H1 (cell line): ENCODE results near the gene SHISAL2B. TPM values are rescaled to one million over a fixed set of nuclear protein-coding genes. Genes with fewer than 3 reads are reported as not detected.

Experiments
- CTCF ChIA-PET: fragments of 300-600 bp; sonication (Branson Sonifier 250); formaldehyde crosslinking; loops from one replicate; lab custom pipeline; 2021; ENCODE audit not compliant: partially characterized antibody; lab: Charles Lee
- POLR2A ChIA-PET: fragments of 300-600 bp; sonication (Branson Sonifier 250); formaldehyde crosslinking; loops from one replicate; lab custom pipeline; 2021; ENCODE audit warnings: inconsistent platforms; ENCODE audit not compliant: partially characterized antibody; lab: Charles Lee
- DNase-seq, 2 experiments: peaks; one replicate each; pipeline versions ENCODE4 v3.0.0 to v3.0.0-alpha.2; 2010 to 2022; ENCODE audit warnings: low spot score in 2 of 2, low read depth in 1 of 2, mixed read lengths in 1 of 2
- FAIRE-seq: peaks from 2 replicates; lab custom pipeline; 2011; peaks lifted over from hg19 to GRCh38; lab: Jason Lieb, UNC
- H2AFZ ChIP-seq: 2 replicates; pipeline ENCODE4 v1.8.1; 2012; ENCODE audit warnings: low read length, inconsistent platforms
- H2AK5ac ChIP-seq: 2 replicates; pipeline ENCODE4 v1.6.1; 2013; ENCODE audit warnings: low read depth, low read length
- H2BK120ac ChIP-seq: replicated peaks from 2 replicates; pipeline ENCODE3; 2013; ENCODE audit warnings: low read depth, low read length, inconsistent platforms
- H2BK12ac ChIP-seq: 2 replicates; pipeline ENCODE4 v1.6.1; 2013; ENCODE audit warnings: low read depth, low read length
- H2BK15ac ChIP-seq: 2 replicates; pipeline ENCODE4 v1.6.1; 2013; ENCODE audit warnings: low read length
- H2BK20ac ChIP-seq: 2 replicates; pipeline ENCODE4 v1.6.1; 2013; ENCODE audit warnings: low read length
- H2BK5ac ChIP-seq: 2 replicates; pipeline ENCODE4 v1.6.1; 2013; ENCODE audit warnings: low read depth, low read length
- H3K14ac ChIP-seq: 2 replicates; pipeline ENCODE4 v1.6.1; 2013; ENCODE audit warnings: inconsistent platforms; ENCODE audit not compliant: insufficient read length
- H3K18ac ChIP-seq: 2 replicates; pipeline ENCODE4 v1.6.1; 2013; ENCODE audit warnings: low read length; ENCODE audit errors: extremely low read depth
- H3K23ac ChIP-seq: 2 replicates; pipeline ENCODE4 v1.6.1; 2013; ENCODE audit warnings: inconsistent platforms; ENCODE audit not compliant: insufficient read length
- H3K23me2 ChIP-seq: 2 replicates; pipeline ENCODE4 v1.6.1; 2013; ENCODE audit warnings: low read depth, low read length
- H3K27ac ChIP-seq: 2 replicates; pipeline ENCODE4 v1.6.1; 2011; ENCODE audit warnings: low read depth, low read length, inconsistent platforms
- H3K27me3 ChIP-seq, 4 experiments: replicated peaks in 1 of 4; 1 replicate in 1 of 4; 2 replicates in 3 of 4; pipeline versions ENCODE4 v1.6.1 to v1.8.1; 2011 to 2013; ENCODE audit warnings: low read length in 3 of 4, mild to moderate bottlenecking in 3 of 4, inconsistent platforms in 2 of 4, mixed read lengths in 2 of 4, moderate library complexity in 1 of 4; ENCODE audit not compliant: control insufficient read depth in 3 of 4, insufficient read depth in 3 of 4; ENCODE audit errors: extremely low read depth in 1 of 4
- H3K36me3 ChIP-seq, 4 experiments: 2 replicates each; pipeline versions ENCODE4 v1.6.1 to v1.8.1; 2011 to 2013; ENCODE audit warnings: mild to moderate bottlenecking in 4 of 4, low read length in 3 of 4, moderate library complexity in 2 of 4, control low read depth in 1 of 4, inconsistent platforms in 1 of 4; ENCODE audit not compliant: insufficient read depth in 4 of 4, control insufficient read depth in 2 of 4
- H3K4ac ChIP-seq: replicated peaks from 2 replicates; pipeline ENCODE3; 2013; ENCODE audit warnings: low read length, low read depth, mixed read lengths, inconsistent platforms; ENCODE audit not compliant: insufficient read length
- H3K4me1 ChIP-seq, 4 experiments: replicated peaks in 1 of 4; 1 replicate in 1 of 4; 2 replicates in 3 of 4; pipeline versions ENCODE4 v1.6.1 to v1.8.1; 2011 to 2013; ENCODE audit warnings: low read length in 3 of 4, inconsistent platforms in 2 of 4, mixed read lengths in 1 of 4; ENCODE audit not compliant: insufficient read depth in 4 of 4, control insufficient read depth in 3 of 4
- H3K4me2 ChIP-seq, 2 experiments: 2 replicates each; pipeline versions ENCODE4 v1.6.1 to v1.8.1; 2011 to 2013; ENCODE audit warnings: low read depth in 2 of 2, low read length in 2 of 2, control low read depth in 1 of 2, inconsistent platforms in 1 of 2, mild to moderate bottlenecking in 1 of 2; ENCODE audit not compliant: insufficient read depth in 1 of 2
- H3K4me3 ChIP-seq, 4 experiments: fragments of 200-600, 300-600 bp in 1 of 4; sonication (generic), shearing (Covaris generic), sonication (Bioruptor Twin) in 1 of 4; 2 replicates each; pipeline versions ENCODE4 v1.5.1 to v1.8.1; 2011 to 2016; ENCODE audit warnings: low read length in 4 of 4, low read depth in 3 of 4, control low read depth in 2 of 4, inconsistent platforms in 2 of 4, mild to moderate bottlenecking in 2 of 4, mixed read lengths in 1 of 4, moderate library complexity in 1 of 4; ENCODE audit not compliant: insufficient read depth in 2 of 4; ENCODE audit errors: extremely low read depth in 1 of 4
- H3K56ac ChIP-seq: replicated peaks from 2 replicates; pipeline ENCODE3; 2013; ENCODE audit warnings: low read depth, mild to moderate bottlenecking, mixed read lengths, low read length, inconsistent platforms; ENCODE audit not compliant: insufficient read length
- H3K79me1 ChIP-seq: 2 replicates; pipeline ENCODE4 v1.6.1; 2013; ENCODE audit warnings: low read depth, low read length, control low read depth
- H3K79me2 ChIP-seq, 2 experiments: 2 replicates each; pipeline versions ENCODE4 v1.6.1 to v1.8.1; 2012 to 2013; ENCODE audit warnings: low read length in 2 of 2, mild to moderate bottlenecking in 2 of 2, inconsistent platforms in 1 of 2; ENCODE audit not compliant: insufficient read depth in 2 of 2, control insufficient read depth in 1 of 2
- H3K9ac ChIP-seq, 4 experiments: replicated peaks in 1 of 4; 1 replicate in 1 of 4; 2 replicates in 3 of 4; pipeline versions ENCODE4 v1.6.1 to v1.8.1; 2011 to 2013; ENCODE audit warnings: low read depth in 3 of 4, low read length in 3 of 4, control low read depth in 2 of 4, mild to moderate bottlenecking in 2 of 4, moderate library complexity in 2 of 4, inconsistent platforms in 1 of 4; ENCODE audit errors: extremely low read depth in 1 of 4
- H3K9me3 ChIP-seq, 2 experiments: 2 replicates each; pipeline versions ENCODE4 v1.6.1 to v1.8.1; 2012 to 2013; ENCODE audit warnings: mild to moderate bottlenecking in 2 of 2, moderate library complexity in 2 of 2, control low read depth in 1 of 2, inconsistent platforms in 1 of 2, low read depth in 1 of 2, low read length in 1 of 2, mixed read lengths in 1 of 2; ENCODE audit not compliant: insufficient read depth in 2 of 2
- H4K20me1 ChIP-seq, 2 experiments: replicated peaks in 1 of 2; 2 replicates each; pipeline versions ENCODE3 to v1.8.1; 2011 to 2013; ENCODE audit warnings: inconsistent platforms in 2 of 2, low read length in 2 of 2, mild to moderate bottlenecking in 1 of 2; ENCODE audit not compliant: insufficient read depth in 2 of 2, control insufficient read depth in 1 of 2
- H4K5ac ChIP-seq: 2 replicates; pipeline ENCODE4 v1.6.1; 2013; ENCODE audit warnings: low read length, low read depth, mixed read lengths, inconsistent platforms; ENCODE audit not compliant: insufficient read length
- H4K8ac ChIP-seq: 2 replicates; pipeline ENCODE4 v1.8.0; 2013; ENCODE audit warnings: mild to moderate bottlenecking, moderate library complexity, low read length, inconsistent platforms; ENCODE audit not compliant: insufficient read depth; ENCODE audit errors: extremely low read depth
- H4K91ac ChIP-seq: replicated peaks from 2 replicates; pipeline ENCODE3; 2013; ENCODE audit warnings: low read length, mixed read lengths, inconsistent platforms; ENCODE audit not compliant: insufficient read length
- BRCA1 ChIP-seq: IDR thresholded peaks from 2 replicates; pipeline ENCODE4 v1.6.1; 2012; ENCODE audit warnings: low read depth, low read length, improper control_type of control experiment
- CBX5 ChIP-seq: fragments of 300-800, 300-1000 bp; sonication (generic); IDR thresholded peaks from 2 replicates; pipeline ENCODE4 v1.7.1; 2016; ENCODE audit warnings: antibody characterized with exemption, low read length, low read depth
- JUN ChIP-seq: IDR thresholded peaks from 2 replicates; pipeline ENCODE4 v1.6.1; 2011; ENCODE audit warnings: low read depth, mild to moderate bottlenecking, improper control_type of control experiment, low read length
- KDM4A ChIP-seq: IDR thresholded peaks from one replicate; pipeline ENCODE4 v1.7.1; 2012; ENCODE audit warnings: low read depth, mild to moderate bottlenecking, moderate library complexity, low read length, inconsistent platforms; ENCODE audit not compliant: severe bottlenecking
- POU5F1 ChIP-seq: IDR thresholded peaks from 2 replicates; pipeline ENCODE4 v1.6.1; 2011; ENCODE audit warnings: low read depth, mild to moderate bottlenecking, low read length, moderate library complexity
- RAD21 ChIP-seq, 2 experiments: IDR thresholded peaks in 1 of 2; conservative IDR thresholded peaks in 1 of 2; 2 replicates each; pipeline ENCODE4 v1.6.1; 2011; ENCODE audit warnings: low read depth in 2 of 2, low read length in 2 of 2, improper control_type of control experiment in 1 of 2, inconsistent platforms in 1 of 2, mild to moderate bottlenecking in 1 of 2, moderate library complexity in 1 of 2
- RBBP5 ChIP-seq: IDR thresholded peaks from 2 replicates; pipeline ENCODE4 v1.7.1; 2012; ENCODE audit warnings: low read depth, mild to moderate bottlenecking, inconsistent platforms, low read length, moderate library complexity, borderline replicate concordance
- RFX5 ChIP-seq: IDR thresholded peaks from 2 replicates; pipeline ENCODE4 v1.6.1; 2011; ENCODE audit warnings: low read depth, low read length, improper control_type of control experiment, borderline replicate concordance
- RNF2 ChIP-seq: fragments of 200-900, 300-1000 bp; sonication (generic); IDR thresholded peaks from 2 replicates; pipeline ENCODE4 v1.7.1; 2016; ENCODE audit warnings: borderline replicate concordance, low read depth, mild to moderate bottlenecking, antibody characterized with exemption, low read length; ENCODE audit not compliant: poor library complexity, severe bottlenecking; ENCODE audit errors: missing control alignments
- SRF ChIP-seq: IDR thresholded peaks from 2 replicates; pipeline ENCODE4 v1.6.1; 2011; ENCODE audit warnings: mild to moderate bottlenecking, low read depth, low read length, moderate library complexity
- WGBS, 2 experiments: shearing (Covaris generic) in 1 of 2; methylation state at CpG; one replicate each; pipeline versions ENCODE4 v1.1.6 to v1.1.7; 2013 to 2015; ENCODE audit warnings: low lambda C conversion rate in 2 of 2, mixed read lengths in 2 of 2, inconsistent platforms in 1 of 2, low coverage in 1 of 2, missing lambda C conversion rate in 1 of 2; ENCODE audit not compliant: insufficient replicate concordance in 2 of 2, insufficient coverage in 1 of 2, insufficient read length in 1 of 2; ENCODE audit errors: extremely low coverage in 1 of 2, missing lambda C conversion rate in 1 of 2; 5-methylcytosine and 5-hydroxymethylcytosine counted together
- polyA plus RNA-seq, 7 experiments: library from polyadenylated mRNA; depleted of rRNA in 3 of 7; stranded (reverse) in 5 of 7; unstranded in 2 of 7; fragments of >200 nt in 5 of 7; fragments of 200-250 nt in 2 of 7; gene quantifications; 1 replicate in 5 of 7; 2 replicates in 1 of 7; 4 replicates in 1 of 7; pipeline versions ENCODE4 v1.2.1 to v1.2.3, GENCODE V29; 2011 to 2013; ENCODE audit warnings: missing spikeins in 2 of 7, mixed read lengths in 2 of 7
- total RNA-seq: library from RNA; stranded (reverse); fragmentation: NEBNext Ultra II Directional; extraction: Animal tissue kit (Norgen Biotek cat#: 25700); gene quantifications from 2 replicates; pipeline ENCODE4 v1.2.1, GENCODE V29; 2021
- TF ChIP-seq, protein P1 (sequence below): IDR thresholded peaks from 2 replicates; pipeline ENCODE4 v1.6.1; 2012; ENCODE audit warnings: inconsistent platforms

Gene SHISAL2B
- total and polyA plus RNA-seq, 2 of the 8 experiments (the other 6 are each of a cell fraction or from before 2014, with no cell fraction given), result 10.6 to 14.2 TPM

DNA sequence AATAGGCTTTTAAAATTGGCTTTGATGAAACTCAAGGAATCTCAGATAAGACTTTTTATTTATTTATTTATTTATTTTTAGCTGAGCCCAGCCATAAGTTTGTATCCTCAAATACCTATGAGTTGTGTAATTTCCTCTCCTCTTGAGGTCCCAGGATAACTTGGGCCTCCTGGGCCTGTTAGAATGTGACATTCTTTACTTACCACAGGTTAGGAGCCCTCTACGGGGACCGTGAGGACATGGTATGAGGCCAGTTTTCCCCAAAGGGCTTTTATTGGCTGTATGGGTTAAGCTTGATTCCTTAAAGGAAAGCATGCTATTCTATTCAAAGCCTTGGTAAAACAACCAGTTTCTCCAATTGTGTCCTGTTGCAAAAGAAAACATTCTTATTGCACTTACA is 16.9 kb downstream of the SHISAL2B start:
- POLR2A ChIA-PET, result interaction anchor here (1.3 to 6.3 kb wide), 3 partner anchors 16 to 62 kb away, joined by 3 to 35 read pairs (median 6); partner anchors contain the start of genes CWC27, SHISAL2B and SREK1IP1

More for the DNA sequence above, 16.9 kb downstream of the SHISAL2B start:
- Histone ChIP-seq H2AFZ (no peak overlapping the region), H3K14ac (no peak overlapping the region), H3K4ac (no peak overlapping the region), H4K20me1 (no peaks in the 10 kb centered on the region), H4K5ac (no peak overlapping the region), H3K79me2 (no peaks in the 10 kb centered on the region), H3K9ac (no peak overlapping the region), H3K4me3 (no peak overlapping the region), H4K8ac (no peak overlapping the region), H3K4me2 (no peak overlapping the region), H3K18ac (no peak overlapping the region), H3K36me3 (peaks cover 0 to 5% (median 0%) of the 10 kb centered on the region in 4 experiments; a peak in 2 of 8 replicates), H3K9me3 (peaks cover 0 to 4% of the 10 kb centered on the region in 2 experiments; a peak in 2 of 4 replicates), H2BK20ac (no peak overlapping the region), H3K27me3 (no peaks in the 10 kb centered on the region), H3K23me2 (no peaks in the 10 kb centered on the region), H2BK15ac (no peak overlapping the region), H3K79me1 (no peaks in the 10 kb centered on the region), H3K56ac (no peak overlapping the region), H2BK120ac (no peak overlapping the region), H2AK5ac (no peak overlapping the region), H3K4me1 (peaks cover 0 to 5% (median under 1%) of the 10 kb centered on the region in 4 experiments; a peak in 4 of 7 replicates), H3K23ac (no peak overlapping the region), H2BK5ac (no peak overlapping the region), H4K91ac (no peak overlapping the region), H2BK12ac (no peak overlapping the region), H3K27ac (no peak overlapping the region)
- no peak for TF ChIP-seq RNF2
- no peak for TF ChIP-seq POU5F1
- no peak for TF ChIP-seq BRCA1
- TF ChIP-seq CBX5, result no peak
- TF ChIP-seq KDM4A, result no peak
- TF ChIP-seq, protein P1, sequence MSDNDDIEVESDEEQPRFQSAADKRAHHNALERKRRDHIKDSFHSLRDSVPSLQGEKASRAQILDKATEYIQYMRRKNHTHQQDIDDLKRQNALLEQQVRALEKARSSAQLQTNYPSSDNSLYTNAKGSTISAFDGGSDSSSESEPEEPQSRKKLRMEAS, result no peak
- no peak for TF ChIP-seq RAD21 (IDR thresholded peaks at IDR 0.05 in 1 of 2, conservative IDR thresholded peaks at IDR 0.05 in 1 of 2; ENCODE audit: low read depth in 2 of 2, low read length in 2 of 2)
- TF ChIP-seq RBBP5, result no peak
- no peak for TF ChIP-seq SRF
- TF ChIP-seq RFX5, result no peak
- TF ChIP-seq JUN, result no peak
- 83% methylated on average over 2 of the region's 2 CpGs; no CpG with 5 or more reads in 1 of the 2 experiments for WGBS, 2 experiments
- CTCF ChIA-PET, result interaction anchor here (0.7 to 1.8 kb wide), 11 partner anchors 10 to 495 kb away, joined by 3 to 11 read pairs (median 3); no protein-coding TSS in a partner anchor
- DNase-seq (no peak), FAIRE-seq (no peak)
